ENCODE results near the gene LTBP3. TPM values are rescaled to one million over a fixed set of nuclear protein-coding genes. Genes with fewer than 3 reads are reported as not detected.

LTBP3 gene
- total and polyA plus RNA-seq, 9 of the 15 experiments (the other 6 are each of a cell fraction or from before 2014, with no cell fraction given), result 0.06 to 20.5 (median 4.8) TPM

GRCh38 chr11:65492637-65493366 is 65.4 kb downstream of the LTBP3 start (continued):
- TF ChIP-seq CBX1 (IDR thresholded peaks at IDR 0.05; ENCODE audit: low read depth), result no peak
- TF ChIP-seq NFIX (CRISPR knock-in tag; IDR thresholded peaks at IDR 0.05; ENCODE audit: low read depth), result no peak
- TF ChIP-seq RERE (CRISPR knock-in tag; IDR thresholded peaks at IDR 0.05; ENCODE audit: borderline replicate concordance), result no peak
- no peak for TF ChIP-seq TEAD4 (IDR thresholded peaks at IDR 0.05; ENCODE audit: low read length)
- no peak for TF ChIP-seq TEAD4 (CRISPR knock-in tag; IDR thresholded peaks at IDR 0.05; ENCODE audit: borderline replicate concordance)
- peak in 1 of 2 experiments; percentile 76; a peak in 2 of 4 replicates for TF ChIP-seq ZNF318 (IDR thresholded peaks at IDR 0.05; ENCODE audit: borderline replicate concordance in 1 of 2, low read depth in 1 of 2)
- no peak for TF ChIP-seq ZNF280A (IDR thresholded peaks at IDR 0.05; ENCODE audit: low read depth, partially characterized antibody)
- no peak for TF ChIP-seq EWSR1 (IDR thresholded peaks at IDR 0.05; ENCODE audit: borderline replicate concordance, low read depth, partially characterized antibody)
- TF ChIP-seq RBFOX2 (IDR thresholded peaks at IDR 0.05; ENCODE audit: low read depth, low read length), result no peak; the same call in 1 of the 2 replicates
